ENCODE data around the gene SIK3. TPM values are rescaled to one million over a fixed set of nuclear protein-coding genes. Genes with fewer than 3 reads are reported as not detected.
"Not testable (repeated sequence)": the region's sequence is repeated elsewhere in the genome, so short reads cannot be mapped to it uniquely, and the experiment has no call there.

The SIK3 gene
- total and polyA plus RNA-seq, 12 donors = 11.7 to 176 (median 25.2) TPM

DNA sequence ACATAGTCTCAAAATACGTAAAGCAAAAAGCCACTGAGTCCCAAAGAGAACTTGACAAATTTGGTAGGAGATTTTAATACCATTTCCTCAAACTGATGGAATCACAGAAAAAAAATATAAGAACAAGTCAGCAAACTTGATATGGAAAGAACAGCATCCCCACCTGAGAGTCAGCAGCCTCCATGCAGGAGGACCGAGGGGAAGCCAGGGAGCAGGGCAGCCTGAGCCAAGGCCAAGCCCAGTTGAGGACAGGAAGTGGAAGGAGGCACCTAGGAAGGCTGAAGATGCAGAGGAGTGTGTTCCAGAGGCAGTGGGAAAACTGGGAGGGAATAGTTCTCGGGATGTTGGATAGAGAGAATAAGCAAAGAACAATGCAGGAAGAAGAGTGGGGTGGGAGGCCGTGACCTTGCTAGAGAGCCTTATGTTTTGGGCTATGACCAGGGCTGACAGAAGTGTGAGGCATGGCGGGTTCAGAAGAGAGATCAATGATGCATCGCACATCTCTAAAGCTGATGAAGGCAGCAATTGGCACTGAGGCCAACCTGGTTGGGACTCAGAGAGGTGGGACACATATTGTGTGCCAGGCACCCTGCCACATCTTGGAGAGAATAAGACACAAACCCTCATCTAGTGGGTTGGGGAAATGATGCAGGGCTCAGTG, 290.5 kb downstream of the SIK3 start:
- H3K4me3 ChIP-seq = no peak overlapping the region
- no peaks in the 10 kb centered on the region for H3K36me3 ChIP-seq (replicated peaks in 1 of 2)
- no peak for DNase-seq
- no peaks in the 10 kb centered on the region for H3K4me1 ChIP-seq (replicated peaks in 1 of 2)
- intact Hi-C loops (cut with DNase I) = no loop called here
- TF ChIP-seq, protein P1, sequence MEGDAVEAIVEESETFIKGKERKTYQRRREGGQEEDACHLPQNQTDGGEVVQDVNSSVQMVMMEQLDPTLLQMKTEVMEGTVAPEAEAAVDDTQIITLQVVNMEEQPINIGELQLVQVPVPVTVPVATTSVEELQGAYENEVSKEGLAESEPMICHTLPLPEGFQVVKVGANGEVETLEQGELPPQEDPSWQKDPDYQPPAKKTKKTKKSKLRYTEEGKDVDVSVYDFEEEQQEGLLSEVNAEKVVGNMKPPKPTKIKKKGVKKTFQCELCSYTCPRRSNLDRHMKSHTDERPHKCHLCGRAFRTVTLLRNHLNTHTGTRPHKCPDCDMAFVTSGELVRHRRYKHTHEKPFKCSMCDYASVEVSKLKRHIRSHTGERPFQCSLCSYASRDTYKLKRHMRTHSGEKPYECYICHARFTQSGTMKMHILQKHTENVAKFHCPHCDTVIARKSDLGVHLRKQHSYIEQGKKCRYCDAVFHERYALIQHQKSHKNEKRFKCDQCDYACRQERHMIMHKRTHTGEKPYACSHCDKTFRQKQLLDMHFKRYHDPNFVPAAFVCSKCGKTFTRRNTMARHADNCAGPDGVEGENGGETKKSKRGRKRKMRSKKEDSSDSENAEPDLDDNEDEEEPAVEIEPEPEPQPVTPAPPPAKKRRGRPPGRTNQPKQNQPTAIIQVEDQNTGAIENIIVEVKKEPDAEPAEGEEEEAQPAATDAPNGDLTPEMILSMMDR (IDR thresholded peaks at IDR 0.05) = no peak
- TF ChIP-seq POLR2A (IDR thresholded peaks at IDR 0.05) = no peak
- H3K9me3 ChIP-seq (replicated peaks in 1 of 3) = no peaks in the 10 kb centered on the region
- no peaks in the 10 kb centered on the region for H3K27me3 ChIP-seq
- WGBS, 4 donors = 86 to 90% (median 89%) methylated on average over 6 of the region's 6 CpGs
- H3K27ac ChIP-seq = no peak overlapping the region

DNA sequence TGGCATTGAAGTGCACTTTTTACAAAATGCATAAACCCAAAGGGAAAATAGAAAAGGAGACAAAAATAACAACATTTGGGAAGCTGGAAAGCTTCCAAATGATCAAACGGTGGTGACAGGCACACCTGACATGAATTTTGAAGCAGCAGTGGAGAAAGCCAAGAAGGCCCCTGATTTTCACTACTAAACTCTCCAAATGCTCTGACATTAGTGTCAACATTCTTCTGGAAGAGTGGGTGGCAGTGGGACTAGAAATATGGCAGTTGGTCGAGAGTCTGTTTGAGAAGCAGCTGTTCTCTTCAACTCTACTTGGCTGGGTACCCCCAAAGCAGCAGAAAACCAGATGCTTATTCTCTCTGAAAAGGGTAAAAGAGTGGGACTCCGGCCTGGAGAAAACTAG, 294.2 kb downstream of the SIK3 start:
- DNase-seq = no peak
- Histone ChIP-seq H3K4me3 (no peak overlapping the region), H3K9me3 (replicated peaks in 1 of 3) (no peaks in the 10 kb centered on the region), H3K27me3 (peaks cover 6% of the 10 kb centered on the region), H3K36me3 (replicated peaks in 1 of 2) (no peaks in the 10 kb centered on the region), H3K27ac (no peak overlapping the region), H3K4me1 (replicated peaks in 1 of 2) (no peaks in the 10 kb centered on the region)
- intact Hi-C loops (cut with DNase I) = no loop called here
- WGBS, 4 donors = 53 to 70% (median 67%) methylated on average over 3 of the region's 3 CpGs
- no peak for TF ChIP-seq POLR2A (IDR thresholded peaks at IDR 0.05)
- TF ChIP-seq, protein P1 (IDR thresholded peaks at IDR 0.05) = no peak

DNA sequence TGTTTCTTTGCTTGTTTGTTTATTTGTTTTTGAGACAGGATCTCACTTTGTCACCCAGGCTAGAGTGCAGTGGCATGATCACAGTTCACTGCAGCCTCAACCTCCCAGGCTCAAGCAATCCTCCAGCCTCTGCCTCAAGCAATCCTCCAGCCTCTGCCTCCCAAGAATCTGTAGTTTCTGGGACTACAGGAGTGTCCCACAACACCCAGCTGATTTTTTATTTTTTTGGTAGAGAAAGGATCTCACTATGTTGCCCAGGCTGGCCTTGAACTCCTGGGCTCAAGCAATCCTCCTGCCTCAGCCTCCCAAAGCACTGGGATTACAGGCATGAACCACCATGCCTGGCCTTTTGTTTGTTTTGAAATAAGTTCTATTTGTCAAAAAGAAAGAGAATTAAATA, 296.6 kb downstream of the SIK3 start:
- H3K4me3 ChIP-seq; DNase-seq; H3K27ac ChIP-seq; H3K9me3 ChIP-seq (replicated peaks in 1 of 3); H3K27me3 ChIP-seq; H3K36me3 ChIP-seq (replicated peaks in 1 of 2); H3K4me1 ChIP-seq (replicated peaks in 1 of 2); intact Hi-C loops (cut with DNase I): not testable (repeated sequence)

DNA sequence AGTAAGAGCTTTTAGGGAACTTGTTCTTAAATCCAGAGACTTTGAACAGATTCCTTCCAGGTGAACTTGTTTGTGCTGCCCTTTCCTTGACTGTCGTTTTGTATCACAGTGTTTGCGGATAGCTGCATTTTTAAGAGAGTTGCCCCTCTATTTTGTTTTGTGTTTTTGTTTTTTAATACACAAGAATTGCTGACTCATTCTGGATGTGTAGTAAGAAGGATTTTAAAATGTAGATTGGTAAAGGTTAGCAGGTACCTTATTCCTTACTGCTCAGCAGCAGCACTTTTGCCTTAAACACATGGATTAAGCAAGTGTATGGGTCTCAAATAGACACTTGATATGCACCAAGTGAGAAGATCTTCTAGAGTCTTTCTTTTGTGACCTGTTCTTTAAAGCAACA, 297.6 kb downstream of the SIK3 start:
- DNase-seq = no peak
- Histone ChIP-seq H3K27me3 (peaks cover 6% of the 10 kb centered on the region), H3K4me3 (no peak overlapping the region), H3K36me3 (replicated peaks in 1 of 2) (no peaks in the 10 kb centered on the region), H3K9me3 (replicated peaks in 1 of 3) (no peaks in the 10 kb centered on the region), H3K27ac (no peak overlapping the region), H3K4me1 (replicated peaks in 1 of 2) (no peaks in the 10 kb centered on the region)
- WGBS, 4 donors = 85 to 98% (median 95%) methylated on average over 2 of the region's 2 CpGs
- TF ChIP-seq POLR2A (IDR thresholded peaks at IDR 0.05) = no peak
- TF ChIP-seq, protein P1 (IDR thresholded peaks at IDR 0.05) = no peak
- intact Hi-C loops (cut with DNase I) = no loop called here

DNA sequence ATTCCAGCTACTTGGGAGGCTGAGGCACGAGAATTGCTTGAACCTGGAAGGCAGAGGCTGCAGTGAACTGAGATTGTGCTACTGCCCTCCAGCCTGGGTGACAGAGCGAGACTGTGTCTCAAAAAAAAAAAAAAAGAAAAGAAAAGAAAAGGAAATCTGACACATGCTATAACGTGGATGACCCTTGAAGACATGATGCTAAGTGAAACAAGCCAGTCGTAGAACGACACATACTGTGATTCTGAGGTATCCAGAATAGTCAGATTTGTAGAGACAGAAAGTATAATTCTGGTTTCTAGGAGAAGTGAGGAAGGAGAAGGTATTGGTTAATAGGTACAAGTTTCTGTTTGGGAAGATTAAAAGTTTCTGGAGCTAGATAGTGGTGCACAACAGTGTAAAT, 299.9 kb downstream of the SIK3 start:
- WGBS, 4 donors = 74 to 84% (median 82%) methylated on average over 5 of the region's 5 CpGs
- intact Hi-C loops (cut with DNase I) = loop anchor here in 1 of 2 donors (10.0 kb wide), 1 partner anchor 306 kb away; no protein-coding TSS in a partner anchor
- no peaks in the 10 kb centered on the region for H3K9me3 ChIP-seq (replicated peaks in 1 of 3)
- no peak overlapping the region for H3K27ac ChIP-seq
- H3K4me1 ChIP-seq (replicated peaks in 1 of 2) = no peaks in the 10 kb centered on the region
- H3K27me3 ChIP-seq = peaks cover 6% of the 10 kb centered on the region
- TF ChIP-seq, protein P1 (IDR thresholded peaks at IDR 0.05) = no peak
- no peak for TF ChIP-seq POLR2A (IDR thresholded peaks at IDR 0.05)
- H3K4me3 ChIP-seq = no peak overlapping the region
- H3K36me3 ChIP-seq (replicated peaks in 1 of 2) = no peaks in the 10 kb centered on the region
- DNase-seq = no peak

All from adrenal gland (tissue), 12 donors.